Measurements from ENCODE around the gene SORCS1.

DNA sequence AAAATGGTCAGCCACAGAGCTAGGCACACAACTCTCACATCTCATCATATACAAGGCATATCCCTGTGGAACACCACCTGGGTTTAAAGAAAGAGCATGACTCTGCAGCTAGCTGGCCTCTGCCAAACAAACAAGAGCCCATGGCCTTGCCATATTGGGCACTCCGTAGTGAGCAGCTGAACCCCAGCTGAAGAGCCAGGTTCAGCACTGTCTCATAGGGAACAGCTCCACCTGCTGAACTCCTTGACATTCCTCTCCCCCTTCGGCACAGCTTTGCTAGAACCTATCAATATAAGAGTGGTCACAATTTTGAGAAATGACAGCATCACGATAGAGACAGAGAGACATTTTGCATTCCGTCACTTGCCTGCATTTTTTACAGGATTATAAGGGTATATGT, 20.0 kb downstream of the SORCS1 start:
- TF ChIP-seq, protein P1, sequence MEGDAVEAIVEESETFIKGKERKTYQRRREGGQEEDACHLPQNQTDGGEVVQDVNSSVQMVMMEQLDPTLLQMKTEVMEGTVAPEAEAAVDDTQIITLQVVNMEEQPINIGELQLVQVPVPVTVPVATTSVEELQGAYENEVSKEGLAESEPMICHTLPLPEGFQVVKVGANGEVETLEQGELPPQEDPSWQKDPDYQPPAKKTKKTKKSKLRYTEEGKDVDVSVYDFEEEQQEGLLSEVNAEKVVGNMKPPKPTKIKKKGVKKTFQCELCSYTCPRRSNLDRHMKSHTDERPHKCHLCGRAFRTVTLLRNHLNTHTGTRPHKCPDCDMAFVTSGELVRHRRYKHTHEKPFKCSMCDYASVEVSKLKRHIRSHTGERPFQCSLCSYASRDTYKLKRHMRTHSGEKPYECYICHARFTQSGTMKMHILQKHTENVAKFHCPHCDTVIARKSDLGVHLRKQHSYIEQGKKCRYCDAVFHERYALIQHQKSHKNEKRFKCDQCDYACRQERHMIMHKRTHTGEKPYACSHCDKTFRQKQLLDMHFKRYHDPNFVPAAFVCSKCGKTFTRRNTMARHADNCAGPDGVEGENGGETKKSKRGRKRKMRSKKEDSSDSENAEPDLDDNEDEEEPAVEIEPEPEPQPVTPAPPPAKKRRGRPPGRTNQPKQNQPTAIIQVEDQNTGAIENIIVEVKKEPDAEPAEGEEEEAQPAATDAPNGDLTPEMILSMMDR (optimal IDR thresholded peaks at IDR 0.05 in 1 of 3, IDR thresholded peaks at IDR 0.05 in 1 of 3, conservative IDR thresholded peaks at IDR 0.05 in 1 of 3; ENCODE audit: extremely low read depth in 1 of 3, insufficient read depth in 2 of 3, low read length in 3 of 3) = no peak
- no peak for TF ChIP-seq EZH2 (IDR thresholded peaks at IDR 0.05; ENCODE audit: low read length)

All from keratinocyte (primary cell).